ENCODE data around the gene EML2. TPM values are rescaled to one million over a fixed set of nuclear protein-coding genes. Genes with fewer than 3 reads are reported as not detected.

EML2 gene
- total RNA-seq, 3 donors from 2014 or later (not counting 1 experiment from before 2014, with no cell fraction given): 112 to 136 (median 117) TPM

GRCh38 chr19:45663800-45664199 is 24.6 kb upstream of the EML2 start:
- Histone ChIP-seq H3K4me3 (ENCODE audit: low read length) (no peak overlapping the region), H3K27ac (ENCODE audit: low read length) (no peak overlapping the region), H3K4me1 (ENCODE audit: control insufficient read depth, insufficient read depth, low read length) (peaks cover 15% of the 10 kb centered on the region), H3K9me3 (ENCODE audit: control insufficient read depth, insufficient read depth, low read length) (no peaks in the 10 kb centered on the region), H3K27me3 (ENCODE audit: control insufficient read depth, insufficient read depth, low read length) (no peaks in the 10 kb centered on the region), H3K36me3 (ENCODE audit: control insufficient read depth, insufficient read depth, low read length) (no peaks in the 10 kb centered on the region)
- intact Hi-C loops (cut with micrococcal nuclease): no loop called here
- WGBS (ENCODE audit: insufficient coverage): 96% methylated on average over 1 of the region's 1 CpG
- H3K4me1 Mint-ChIP-seq: peaks cover 14 to 20% of the 10 kb centered on the region in 2 donors
- H3K27me3 Mint-ChIP-seq (ENCODE audit: low read depth in 2 of 2): peaks cover 0 to 18% of the 10 kb centered on the region in 2 donors
- no peaks in the 10 kb centered on the region for H3K9me3 Mint-ChIP-seq
- no peak overlapping the region for H3K4me3 Mint-ChIP-seq
- ATAC-seq (no peak), DNase-seq (no peak)
- H3K27ac Mint-ChIP-seq: no peak overlapping the region
- TF ChIP-seq CTCF (IDR thresholded peaks at IDR 0.05): no peak
- H3K36me3 Mint-ChIP-seq: no peaks in the 10 kb centered on the region

- Mint-ChIP-seq H3K27ac (no peak overlapping the region), H3K4me1 (peaks cover 0 to 4% of the 10 kb centered on the region in 2 donors), H3K27me3 (ENCODE audit: low read depth in 2 of 2) (peaks cover 0 to 18% of the 10 kb centered on the region in 2 donors), H3K4me3 (no peak overlapping the region), H3K36me3 (no peaks in the 10 kb centered on the region), H3K9me3 (no peaks in the 10 kb centered on the region)
- Histone ChIP-seq H3K9me3 (ENCODE audit: control insufficient read depth, insufficient read depth, low read length) (no peaks in the 10 kb centered on the region), H3K27me3 (ENCODE audit: control insufficient read depth, insufficient read depth, low read length) (no peaks in the 10 kb centered on the region), H3K4me1 (ENCODE audit: control insufficient read depth, insufficient read depth, low read length) (no peaks in the 10 kb centered on the region), H3K27ac (ENCODE audit: low read length) (no peak overlapping the region), H3K4me3 (ENCODE audit: low read length) (no peak overlapping the region), H3K36me3 (ENCODE audit: control insufficient read depth, insufficient read depth, low read length) (no peaks in the 10 kb centered on the region)
- no peak for TF ChIP-seq CTCF (IDR thresholded peaks at IDR 0.05)
- ATAC-seq: no peak
- no peak for DNase-seq
- 66% methylated on average over 8 of the region's 8 CpGs for WGBS (ENCODE audit: insufficient coverage)
- intact Hi-C loops (cut with micrococcal nuclease): no loop called here
Measured at GRCh38 chr19:45660636-45661035, 21.4 kb upstream of the EML2 start.

- intact Hi-C loops (cut with micrococcal nuclease): no loop called here
- Histone ChIP-seq H3K9me3 (ENCODE audit: control insufficient read depth, insufficient read depth, low read length) (no peaks in the 10 kb centered on the region), H3K4me1 (ENCODE audit: control insufficient read depth, insufficient read depth, low read length) (no peaks in the 10 kb centered on the region), H3K27me3 (ENCODE audit: control insufficient read depth, insufficient read depth, low read length) (no peaks in the 10 kb centered on the region), H3K4me3 (ENCODE audit: low read length) (no peak overlapping the region), H3K36me3 (ENCODE audit: control insufficient read depth, insufficient read depth, low read length) (no peaks in the 10 kb centered on the region), H3K27ac (ENCODE audit: low read length) (no peak overlapping the region)
- DNase-seq (no peak), ATAC-seq (no peak)
- Mint-ChIP-seq H3K4me1 (peaks cover 0 to 3% of the 10 kb centered on the region in 2 donors), H3K4me3 (no peak overlapping the region), H3K36me3 (no peaks in the 10 kb centered on the region), H3K9me3 (no peaks in the 10 kb centered on the region), H3K27me3 (ENCODE audit: low read depth in 2 of 2) (peaks cover 0 to 18% of the 10 kb centered on the region in 2 donors), H3K27ac (no peak overlapping the region)
- WGBS (ENCODE audit: insufficient coverage): 83% methylated on average over 6 of the region's 6 CpGs
- no peak for TF ChIP-seq CTCF (IDR thresholded peaks at IDR 0.05)
Measured at GRCh38 chr19:45659096-45659729, 20.0 kb upstream of the EML2 start.

Data from natural killer cell (primary cell).